Middle frontal gyrus (tissue), 1 donor: ENCODE data around the gene HOXC11.

ENCODE experiments used
- DNase-seq: peaks from one replicate; pipeline ENCODE4 v3.0.0-alpha.2; 2015; ENCODE audit warnings: low spot score; ENCODE audit errors: extremely low spot score

HOXC11 gene

DNA sequence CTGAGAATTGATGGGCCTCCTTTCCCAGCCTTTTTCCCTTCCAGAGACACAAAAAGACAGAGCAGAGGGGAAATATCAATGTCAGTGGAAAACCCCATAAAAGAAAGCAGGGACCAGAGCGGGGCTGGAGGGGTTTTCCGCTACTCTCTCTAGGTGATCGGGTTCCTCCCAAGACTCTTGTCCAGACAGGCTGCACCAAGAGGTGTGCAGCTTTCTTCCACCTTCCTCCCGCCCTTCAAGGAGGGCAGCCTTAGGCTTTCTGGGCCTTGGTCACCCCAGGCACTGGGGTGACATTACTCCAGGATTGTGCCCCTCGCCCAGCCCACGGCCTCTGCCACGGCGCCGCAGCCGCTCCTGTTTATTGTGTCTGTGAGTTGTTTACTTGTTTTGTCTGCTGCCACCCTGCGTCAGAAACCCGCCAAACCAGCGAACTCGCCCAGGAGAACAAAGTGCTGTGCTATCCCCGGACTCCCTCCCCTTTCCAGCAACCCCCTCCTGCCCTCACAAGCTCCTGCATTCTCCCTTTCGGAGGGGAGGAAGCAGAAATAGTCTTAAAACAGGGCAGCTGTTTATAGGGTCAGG, 48.6 kb downstream of the HOXC11 start:
- no peak for DNase-seq

DNA sequence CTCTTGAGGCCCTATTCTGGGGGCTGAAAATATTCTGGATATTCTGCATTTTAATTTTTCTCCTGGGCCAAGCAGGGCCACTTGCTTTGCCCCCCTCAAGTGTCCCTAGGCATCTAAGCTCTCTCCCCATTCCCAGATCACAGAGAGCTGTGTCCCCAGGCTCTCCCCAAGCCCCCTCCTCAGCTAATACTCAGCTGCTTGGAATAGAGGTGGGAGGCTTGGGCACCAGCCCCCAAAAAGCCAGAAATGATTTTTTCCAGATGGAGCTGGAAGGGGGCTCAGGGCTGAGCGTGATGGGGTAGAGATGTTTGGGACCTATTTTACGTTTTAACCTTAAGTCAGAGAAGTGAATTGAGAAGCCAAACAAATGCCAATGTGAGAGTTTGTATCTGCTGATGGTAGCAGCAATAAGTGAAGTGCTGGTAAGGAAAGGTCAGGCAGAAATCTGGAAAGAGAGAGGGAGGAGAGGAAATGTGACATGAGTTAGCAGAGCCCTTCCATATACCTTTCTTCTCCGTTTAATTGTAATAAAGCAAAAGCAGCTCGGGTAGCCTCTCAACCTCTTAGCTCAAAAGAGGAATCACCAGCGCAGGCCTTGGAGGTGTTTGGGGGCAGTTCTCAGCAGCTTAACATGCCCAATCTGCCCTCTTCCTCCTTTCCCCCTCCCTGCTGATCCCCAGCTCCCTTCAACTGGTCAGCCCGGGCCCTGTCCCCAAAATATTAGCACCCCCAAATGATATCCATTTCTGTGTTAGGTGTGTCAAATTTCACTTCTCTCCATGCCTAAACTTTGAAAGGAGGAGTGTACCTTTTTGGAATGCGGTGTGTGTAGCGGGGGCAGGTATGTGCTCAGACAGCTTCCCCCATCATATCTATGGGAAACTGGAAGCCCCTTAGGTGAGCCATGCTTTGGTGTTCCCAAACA, 50.3 kb downstream of the HOXC11 start:
- DNase-seq, result no peak

DNA sequence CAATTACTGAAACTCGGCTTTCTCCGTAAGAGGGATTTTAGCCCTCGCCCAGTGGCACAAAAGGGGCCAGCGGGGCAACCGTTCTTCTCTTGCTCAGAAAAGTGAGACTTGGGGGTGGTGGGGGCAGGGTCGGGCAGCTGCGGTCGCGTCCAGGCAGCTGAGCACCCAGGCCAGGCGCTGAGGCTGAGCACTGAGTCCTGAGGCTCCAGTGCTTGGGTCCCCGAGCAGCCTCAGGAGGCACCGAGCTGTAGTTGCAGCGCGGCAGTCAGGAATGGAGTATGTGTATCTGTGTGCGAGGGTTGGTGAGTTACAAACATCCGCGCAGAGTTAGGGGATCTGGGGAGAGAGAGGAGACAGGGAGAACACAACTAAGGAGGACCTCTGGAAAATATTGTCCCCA, 51.2 kb downstream of the HOXC11 start:
- DNase-seq, result no peak

DNA sequence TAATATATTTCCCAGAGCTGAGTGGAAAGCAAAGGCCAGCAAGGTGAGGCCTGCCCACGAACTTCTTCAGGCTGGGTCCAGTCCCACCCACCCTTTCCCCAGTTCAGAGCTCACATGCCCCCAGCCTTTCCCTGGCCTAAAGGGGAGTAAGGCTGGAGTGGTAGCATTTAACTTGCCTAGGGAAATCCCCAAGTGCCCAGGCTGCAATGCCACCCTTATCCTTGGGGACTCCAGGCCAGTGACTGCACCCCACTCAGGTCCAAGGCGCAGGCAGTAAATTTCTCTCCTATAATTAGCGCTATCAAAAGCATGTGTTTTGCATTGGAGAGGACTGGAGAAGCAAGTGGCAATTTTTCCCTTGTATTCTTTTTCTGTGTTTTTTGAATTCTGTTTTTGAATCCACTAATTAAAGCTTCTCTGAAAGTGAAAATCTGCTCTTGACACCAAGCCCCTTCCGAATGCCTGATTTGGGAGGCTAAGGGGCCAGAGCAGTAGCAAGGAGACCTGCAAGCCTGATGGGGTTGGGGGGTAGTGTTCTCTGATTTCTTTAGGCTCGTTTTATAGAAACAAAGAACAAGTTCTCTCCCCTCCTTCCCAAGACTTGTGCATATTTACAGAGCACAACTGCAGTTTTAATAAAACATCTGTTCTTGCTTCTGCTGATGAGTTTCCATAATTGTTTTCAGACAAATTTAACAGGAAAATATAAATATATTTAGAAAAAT, 51.8 kb downstream of the HOXC11 start:
- DNase-seq, result no peak

DNA sequence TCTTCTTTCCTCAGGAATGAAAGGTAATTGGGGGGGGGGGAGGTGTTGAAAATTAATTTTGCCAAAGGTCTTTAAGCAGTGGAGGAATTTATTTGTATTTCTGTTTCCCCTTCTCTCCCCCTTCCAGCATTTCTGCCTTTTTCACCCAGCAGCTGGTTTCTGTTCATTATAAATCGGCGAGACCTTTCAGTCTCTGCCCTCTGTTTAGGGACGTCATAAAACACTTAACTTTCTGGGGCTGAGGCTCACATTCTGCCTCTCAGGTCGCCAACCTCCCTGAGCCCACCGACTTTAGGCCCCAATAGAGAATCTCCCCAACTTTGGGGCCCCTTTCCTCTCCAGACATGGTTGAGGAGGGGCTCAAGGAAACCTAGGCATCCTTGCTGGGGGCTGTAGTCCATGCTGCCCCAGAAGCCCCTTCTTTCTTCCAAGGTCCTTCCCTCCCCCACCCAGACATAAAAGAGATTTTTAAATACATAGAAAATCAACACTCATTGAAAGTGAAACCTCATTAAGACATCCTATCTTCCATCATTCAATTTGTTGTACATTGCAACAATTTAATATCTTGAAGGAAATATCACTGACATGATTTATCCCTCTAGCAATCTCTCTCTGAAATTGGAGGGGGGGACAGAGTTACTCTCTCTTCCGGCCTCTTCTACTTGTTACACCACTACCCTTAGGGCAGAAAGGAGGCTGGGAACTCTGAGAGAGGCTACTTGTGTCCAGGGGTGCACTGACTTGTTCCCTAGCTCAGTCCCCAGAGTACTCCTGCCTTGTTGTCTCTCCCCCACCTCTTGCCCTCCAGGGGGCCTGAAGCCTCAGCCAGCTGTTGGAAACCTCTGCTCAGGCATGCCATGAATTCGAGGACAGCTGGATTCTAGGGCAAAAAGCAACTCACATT, 52.8 kb downstream of the HOXC11 start:
- DNase-seq, result no peak

DNA sequence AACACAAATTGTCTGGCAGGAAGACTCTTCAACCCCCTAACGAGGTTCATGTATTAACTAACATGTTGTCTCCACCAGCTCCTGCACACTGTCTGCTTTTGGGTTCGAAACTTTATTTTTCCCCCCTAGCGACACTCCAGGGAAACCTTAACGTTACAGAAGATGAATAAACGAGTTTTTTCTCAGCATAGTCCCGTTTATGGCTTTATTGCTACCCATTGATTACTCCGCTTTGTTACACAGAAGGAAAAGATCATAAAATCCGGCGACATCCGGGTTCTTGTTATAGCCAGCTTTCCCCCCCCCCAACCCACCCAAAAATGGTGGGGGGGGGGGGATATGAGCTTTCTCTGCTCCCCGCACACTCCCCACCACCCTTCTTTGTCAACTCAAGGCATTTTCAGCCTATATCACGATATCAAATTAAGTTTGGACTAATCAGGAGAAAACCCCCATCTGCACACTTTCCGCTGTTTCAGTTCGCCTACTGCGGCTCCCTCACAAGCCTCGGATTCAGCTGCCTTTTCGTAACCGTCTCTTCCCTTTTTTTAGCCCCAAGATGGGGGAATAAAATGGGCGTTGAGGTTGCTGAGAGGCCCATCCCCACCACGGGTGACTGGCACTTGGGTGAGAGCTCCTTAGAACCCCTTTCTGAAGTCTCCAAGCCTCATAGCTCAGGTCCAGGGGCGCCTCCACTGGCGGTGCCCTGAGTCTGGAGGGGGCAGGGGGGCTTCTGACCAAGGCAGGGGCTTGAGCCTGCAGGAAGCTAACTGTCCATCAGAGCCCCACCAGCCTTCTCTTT, 53.9 kb downstream of the HOXC11 start:
- DNase-seq, result no peak
